SH-SY5Y (cell line): ENCODE results near the gene NCK2.

Experiments used
- GATA2 ChIP-seq: IDR thresholded peaks from 2 replicates; pipeline ENCODE4 v1.6.1; 2011; ENCODE audit warnings: mild to moderate bottlenecking, low read depth, low read length
- GATA3 ChIP-seq: IDR thresholded peaks from 2 replicates; pipeline ENCODE4 v1.6.1; 2011; ENCODE audit warnings: low read depth, mild to moderate bottlenecking, low read length, moderate library complexity

DNA sequence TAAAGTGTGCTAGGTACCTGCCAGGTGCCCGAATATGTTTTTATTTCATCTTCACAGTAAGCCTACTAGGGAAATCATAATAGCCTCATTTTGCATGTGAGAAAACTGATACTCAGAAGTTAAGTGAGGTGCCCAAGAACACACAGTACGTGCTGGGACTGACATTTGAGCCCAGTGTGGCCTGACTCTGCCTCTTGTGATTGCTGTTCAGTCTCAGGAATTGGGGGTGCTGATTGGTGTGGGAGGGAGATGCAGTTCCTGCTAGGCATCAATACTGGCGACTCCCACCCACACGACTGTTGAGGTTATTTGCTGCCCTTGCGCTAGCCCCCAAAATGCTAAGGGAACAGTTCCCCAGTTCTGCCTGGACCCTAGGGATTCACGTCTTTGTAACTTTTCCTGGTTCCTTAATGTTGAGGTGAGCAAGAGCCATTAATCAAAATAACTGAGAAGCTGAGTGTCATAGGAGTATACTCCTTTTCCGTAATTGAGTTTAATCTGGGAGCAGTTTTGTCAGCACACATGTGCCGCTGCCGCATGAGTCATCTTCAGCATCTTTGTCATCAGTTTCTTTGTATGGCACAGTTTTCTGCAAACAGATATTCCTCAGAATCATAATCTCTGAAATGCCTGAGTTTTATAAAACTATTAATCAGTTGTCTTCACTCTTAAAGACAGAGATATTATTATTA lies 120.7 kb downstream of the NCK2 start:
- TF ChIP-seq GATA2 (no peak), GATA3 (no peak)
